AG09309 (cell line): ENCODE results near the gene EBF3.

ENCODE experiments used
- DNase-seq: peaks from one replicate; pipeline ENCODE4 v3.0.0-alpha.2; 2010; ENCODE audit warnings: low read depth
- H3K4me3 ChIP-seq: 2 replicates; pipeline ENCODE4 v1.5.1; 2011; ENCODE audit warnings: mild to moderate bottlenecking, low read depth, low read length, moderate library complexity; ENCODE audit not compliant: control insufficient read depth
- TF ChIP-seq, protein P1 (sequence below): IDR thresholded peaks from 2 replicates; pipeline ENCODE4 v1.5.1; 2011; ENCODE audit warnings: mild to moderate bottlenecking, low read depth, low read length, inconsistent platforms; ENCODE audit not compliant: insufficient read depth, control insufficient read depth; ENCODE audit errors: missing control alignments

EBF3 gene

DNA sequence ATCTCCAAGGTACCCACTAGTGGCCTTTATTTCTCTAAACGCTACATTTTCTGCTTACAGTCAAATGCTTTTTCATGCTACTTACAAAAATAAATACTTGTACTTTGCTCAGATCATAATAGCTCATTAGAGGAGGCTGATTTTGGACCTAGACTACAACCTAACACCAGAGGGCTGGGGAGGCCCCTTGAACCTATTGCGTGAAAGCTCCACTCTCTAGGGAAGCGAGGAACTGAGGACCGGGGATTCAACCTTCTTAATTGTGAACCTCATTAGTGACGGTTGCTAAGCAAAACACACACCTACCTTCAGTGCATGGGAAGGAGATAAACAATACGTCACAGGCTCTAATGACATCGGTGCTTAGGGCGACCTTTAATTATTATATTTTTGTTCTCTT is 92.1 kb downstream of the EBF3 start:
- no peak overlapping the region for H3K4me3 ChIP-seq
- no peak for DNase-seq
- TF ChIP-seq, protein P1, sequence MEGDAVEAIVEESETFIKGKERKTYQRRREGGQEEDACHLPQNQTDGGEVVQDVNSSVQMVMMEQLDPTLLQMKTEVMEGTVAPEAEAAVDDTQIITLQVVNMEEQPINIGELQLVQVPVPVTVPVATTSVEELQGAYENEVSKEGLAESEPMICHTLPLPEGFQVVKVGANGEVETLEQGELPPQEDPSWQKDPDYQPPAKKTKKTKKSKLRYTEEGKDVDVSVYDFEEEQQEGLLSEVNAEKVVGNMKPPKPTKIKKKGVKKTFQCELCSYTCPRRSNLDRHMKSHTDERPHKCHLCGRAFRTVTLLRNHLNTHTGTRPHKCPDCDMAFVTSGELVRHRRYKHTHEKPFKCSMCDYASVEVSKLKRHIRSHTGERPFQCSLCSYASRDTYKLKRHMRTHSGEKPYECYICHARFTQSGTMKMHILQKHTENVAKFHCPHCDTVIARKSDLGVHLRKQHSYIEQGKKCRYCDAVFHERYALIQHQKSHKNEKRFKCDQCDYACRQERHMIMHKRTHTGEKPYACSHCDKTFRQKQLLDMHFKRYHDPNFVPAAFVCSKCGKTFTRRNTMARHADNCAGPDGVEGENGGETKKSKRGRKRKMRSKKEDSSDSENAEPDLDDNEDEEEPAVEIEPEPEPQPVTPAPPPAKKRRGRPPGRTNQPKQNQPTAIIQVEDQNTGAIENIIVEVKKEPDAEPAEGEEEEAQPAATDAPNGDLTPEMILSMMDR, result no peak

DNA sequence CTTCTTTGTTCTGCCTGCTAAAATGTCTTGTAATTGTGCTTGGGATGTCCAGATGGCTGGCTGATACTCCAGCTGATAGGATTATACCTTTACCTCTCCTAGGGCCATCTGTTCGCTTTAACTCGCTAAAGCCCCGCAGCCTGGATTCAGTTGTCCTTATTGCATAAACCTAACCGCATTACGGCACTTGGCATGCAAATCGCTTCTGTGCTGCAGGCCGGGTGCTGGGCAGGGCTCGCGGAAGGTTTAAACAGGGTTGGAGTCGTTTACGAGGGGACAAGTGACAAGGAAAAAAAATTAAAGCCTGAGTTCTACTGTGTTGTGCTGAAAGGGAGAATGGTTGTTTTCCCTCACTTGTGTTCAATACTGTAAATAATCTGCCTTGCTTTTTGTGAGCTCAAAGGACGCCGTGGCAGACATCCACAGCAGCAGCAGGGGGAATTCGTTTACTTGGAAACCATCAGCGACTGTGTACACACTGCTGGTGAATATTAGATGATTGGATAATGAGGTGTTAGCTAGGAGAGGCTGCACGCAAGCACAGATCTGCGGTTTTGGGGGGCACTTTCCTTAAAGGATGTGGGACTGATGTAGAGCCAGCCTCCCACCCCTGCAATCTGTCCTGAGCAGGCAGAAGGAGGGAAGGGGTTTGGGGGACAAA is 93.0 kb downstream of the EBF3 start:
- DNase-seq, result no peak
- no peak overlapping the region for H3K4me3 ChIP-seq
- TF ChIP-seq, protein P1, result no peak

DNA sequence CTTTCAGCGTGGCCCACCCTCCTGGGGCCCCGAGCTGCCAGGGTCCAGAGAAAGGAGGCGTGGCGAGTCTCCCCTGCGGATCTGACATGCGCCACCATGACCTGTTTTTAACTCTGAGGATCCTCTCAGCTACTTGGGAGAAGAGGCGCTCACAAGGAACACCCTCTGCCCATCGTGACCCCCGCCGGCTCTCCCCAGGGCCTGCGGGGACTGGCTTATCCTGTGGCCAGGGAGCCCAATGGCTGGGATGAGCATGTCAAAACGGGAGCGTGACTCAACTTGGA is 93.7 kb downstream of the EBF3 start:
- TF ChIP-seq, protein P1, result no peak
- no peak overlapping the region for H3K4me3 ChIP-seq

DNA sequence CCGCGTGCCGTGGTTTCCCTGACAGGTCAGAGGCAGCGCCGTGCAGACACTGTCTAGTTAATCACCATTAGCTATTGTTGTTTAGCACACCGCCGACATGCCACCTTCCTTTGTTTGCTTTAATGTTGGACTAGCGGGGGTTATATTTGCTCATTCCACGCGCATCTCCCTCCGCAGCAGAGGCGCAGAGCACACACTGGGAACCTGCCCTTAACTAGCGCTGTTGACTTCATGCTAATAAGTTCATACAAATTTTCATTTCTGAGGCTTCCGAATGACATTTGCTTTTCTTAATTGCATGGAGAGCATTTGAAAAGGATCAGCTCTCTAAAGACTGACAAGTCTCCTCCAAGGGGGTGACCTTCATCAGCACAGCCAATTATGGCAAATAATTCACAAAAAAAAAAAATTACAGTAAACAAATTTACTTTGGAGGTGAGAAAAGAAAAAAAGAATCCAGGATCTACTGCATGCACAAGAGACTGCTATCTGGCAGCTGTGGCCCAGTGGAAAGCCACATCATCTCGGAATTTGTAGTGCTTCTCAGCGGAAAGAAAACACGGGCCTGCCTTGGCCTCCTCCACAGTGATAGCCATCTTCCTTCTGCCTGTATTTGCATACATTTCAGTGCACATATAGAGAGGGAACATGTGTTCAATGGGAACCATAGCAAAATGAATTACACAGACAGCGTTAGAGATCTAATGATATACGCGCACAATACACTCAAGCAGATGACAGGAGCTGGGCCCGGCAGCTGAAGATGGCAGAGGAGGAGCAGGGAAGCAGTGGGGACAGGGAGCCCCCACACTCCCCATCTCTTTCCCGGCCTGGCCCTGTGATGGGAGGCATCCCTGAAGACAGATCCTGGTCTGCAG is 94.2 kb downstream of the EBF3 start:
- TF ChIP-seq, protein P1, result no peak
- H3K4me3 ChIP-seq, result no peak overlapping the region
- no peak for DNase-seq

More for the DNA sequence above, 93.7 kb downstream of the EBF3 start:
- DNase-seq, result no peak

DNA sequence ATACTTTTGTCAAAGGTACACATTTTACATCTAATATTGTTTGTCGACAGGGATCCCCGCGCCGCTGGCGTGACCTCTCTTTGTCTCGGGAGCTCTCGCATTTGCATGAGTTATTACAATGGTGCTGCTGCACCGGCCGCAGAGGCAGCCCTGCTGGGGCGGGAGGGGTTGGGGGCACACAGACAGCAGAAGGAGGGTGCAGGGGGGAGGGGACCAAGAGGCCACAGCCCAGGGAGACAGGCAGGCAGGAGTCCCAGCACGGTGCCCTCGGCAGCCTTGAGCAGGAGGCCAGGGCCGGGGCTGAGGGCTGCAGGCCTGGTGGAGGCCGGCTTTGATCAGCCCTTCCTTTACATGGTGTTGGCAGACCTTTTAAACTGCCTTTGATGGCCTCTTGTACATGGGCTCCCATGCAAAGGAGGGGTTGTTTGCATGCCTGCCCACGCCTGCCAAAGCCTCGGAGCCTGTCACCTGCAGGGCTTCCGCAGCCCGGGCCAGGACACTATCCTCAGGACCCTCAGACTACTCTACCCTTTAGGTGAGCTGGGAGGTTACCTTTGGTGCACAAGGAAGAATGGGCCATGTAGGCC is 95.5 kb downstream of the EBF3 start:
- TF ChIP-seq, protein P1, result no peak
- no peak for DNase-seq
- no peak overlapping the region for H3K4me3 ChIP-seq

DNA sequence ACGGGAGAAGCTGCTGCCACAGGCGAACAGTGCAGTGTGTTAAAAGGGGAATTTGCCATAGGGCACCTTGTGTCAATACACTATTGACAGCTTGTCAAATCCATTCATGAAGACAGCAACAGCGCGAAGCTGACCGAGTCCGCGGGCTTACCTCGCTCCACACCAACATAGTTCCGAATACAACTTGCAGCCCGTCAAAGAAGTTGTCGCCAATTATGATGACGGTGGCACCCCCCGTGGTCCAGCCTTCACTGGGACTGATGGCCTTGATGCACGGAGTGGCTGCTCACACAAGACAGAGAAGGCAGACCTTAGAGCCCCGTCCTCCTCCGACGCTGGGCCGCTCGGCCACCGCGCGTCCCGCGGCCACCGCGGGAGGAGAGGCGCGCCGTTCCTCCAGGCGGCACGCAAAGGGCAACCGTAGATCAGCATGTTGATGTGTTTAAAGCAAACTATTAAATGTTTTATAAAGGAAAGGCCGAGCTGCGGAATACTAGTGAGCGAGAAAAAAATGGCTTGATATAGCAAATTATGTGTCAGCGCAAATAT is 96.4 kb downstream of the EBF3 start:
- no peak for DNase-seq
- TF ChIP-seq, protein P1, result no peak
- H3K4me3 ChIP-seq, result no peak overlapping the region
